Measurements from ENCODE around the gene CUX1. TPM values are rescaled to one million over a fixed set of nuclear protein-coding genes. Genes with fewer than 3 reads are reported as not detected.

CUX1 gene
- polyA plus RNA-seq, 1 experiment, result 29.7 TPM

GRCh38 chr7:102080434-102081243 lies 263.2 kb downstream of the CUX1 start:
- no peak for DNase-seq (ENCODE audit: low read depth, low spot score)
- no peak overlapping the region for H3K4me3 ChIP-seq (ENCODE audit: low read depth, low read length)
- no peaks in the 10 kb centered on the region for H3K27me3 ChIP-seq (ENCODE audit: control insufficient read depth, insufficient read depth, low read length)
- H3K9me3 ChIP-seq (ENCODE audit: control insufficient read depth, insufficient read depth, low read length), result peaks cover 20% of the 10 kb centered on the region
- POLR2A ChIA-PET, result no interaction called here
- H3K27ac ChIP-seq (ENCODE audit: low read depth, low read length), result no peak overlapping the region
- TF ChIP-seq, protein P1, sequence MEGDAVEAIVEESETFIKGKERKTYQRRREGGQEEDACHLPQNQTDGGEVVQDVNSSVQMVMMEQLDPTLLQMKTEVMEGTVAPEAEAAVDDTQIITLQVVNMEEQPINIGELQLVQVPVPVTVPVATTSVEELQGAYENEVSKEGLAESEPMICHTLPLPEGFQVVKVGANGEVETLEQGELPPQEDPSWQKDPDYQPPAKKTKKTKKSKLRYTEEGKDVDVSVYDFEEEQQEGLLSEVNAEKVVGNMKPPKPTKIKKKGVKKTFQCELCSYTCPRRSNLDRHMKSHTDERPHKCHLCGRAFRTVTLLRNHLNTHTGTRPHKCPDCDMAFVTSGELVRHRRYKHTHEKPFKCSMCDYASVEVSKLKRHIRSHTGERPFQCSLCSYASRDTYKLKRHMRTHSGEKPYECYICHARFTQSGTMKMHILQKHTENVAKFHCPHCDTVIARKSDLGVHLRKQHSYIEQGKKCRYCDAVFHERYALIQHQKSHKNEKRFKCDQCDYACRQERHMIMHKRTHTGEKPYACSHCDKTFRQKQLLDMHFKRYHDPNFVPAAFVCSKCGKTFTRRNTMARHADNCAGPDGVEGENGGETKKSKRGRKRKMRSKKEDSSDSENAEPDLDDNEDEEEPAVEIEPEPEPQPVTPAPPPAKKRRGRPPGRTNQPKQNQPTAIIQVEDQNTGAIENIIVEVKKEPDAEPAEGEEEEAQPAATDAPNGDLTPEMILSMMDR (IDR thresholded peaks at IDR 0.05; ENCODE audit: low read depth, low read length), result no peak
- CTCF ChIA-PET, result no interaction called here

- Histone ChIP-seq H3K9me3 (ENCODE audit: control insufficient read depth, insufficient read depth, low read length) (peaks cover 20% of the 10 kb centered on the region), H3K27ac (ENCODE audit: low read depth, low read length) (no peak overlapping the region), H3K4me3 (ENCODE audit: low read depth, low read length) (no peak overlapping the region), H3K27me3 (ENCODE audit: control insufficient read depth, insufficient read depth, low read length) (no peaks in the 10 kb centered on the region)
- POLR2A ChIA-PET, result no interaction called here
- CTCF ChIA-PET, result no interaction called here
- no peak for DNase-seq (ENCODE audit: low read depth, low spot score)
- TF ChIP-seq, protein P1 (IDR thresholded peaks at IDR 0.05; ENCODE audit: low read depth, low read length), result no peak
These were observed 263.8 kb downstream of the CUX1 start for GRCh38 chr7:102081244-102081627.

DNA sequence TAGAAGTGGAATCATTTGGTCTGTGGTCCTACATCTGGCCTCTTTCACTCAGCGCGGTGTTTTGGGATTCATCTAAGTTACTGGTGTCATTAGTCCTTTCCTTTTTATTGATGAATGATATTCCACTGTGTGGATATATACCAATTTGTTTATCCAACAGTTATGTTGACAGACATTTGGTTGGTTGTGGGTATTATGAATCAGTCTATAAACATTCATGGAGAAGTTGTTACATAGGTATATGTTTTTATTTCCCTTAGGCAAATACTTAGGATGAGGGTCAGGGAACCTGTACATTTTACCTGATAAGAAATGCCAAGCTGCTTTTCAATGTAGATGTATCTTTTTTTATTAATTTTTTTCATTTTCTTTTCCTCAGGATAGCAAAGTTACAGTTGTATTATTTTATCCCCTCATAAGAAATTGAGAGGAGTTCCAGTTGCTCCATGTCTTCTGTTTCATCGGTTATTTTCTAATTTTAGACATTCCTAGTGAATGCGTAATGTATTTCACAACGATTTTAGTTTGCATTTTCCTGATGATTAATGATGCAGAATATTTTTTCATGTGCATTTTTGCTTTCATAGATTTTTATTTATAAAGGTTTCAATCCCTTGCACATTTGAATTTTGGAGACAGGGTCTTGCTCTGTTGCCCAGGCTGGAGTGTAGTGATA lies 265.4 kb downstream of the CUX1 start:
- ChIA-PET CTCF (no interaction called here), POLR2A (no interaction called here)
- H3K9me3 ChIP-seq (ENCODE audit: control insufficient read depth, insufficient read depth, low read length), result peaks cover 20% of the 10 kb centered on the region
- H3K27me3 ChIP-seq (ENCODE audit: control insufficient read depth, insufficient read depth, low read length), result no peaks in the 10 kb centered on the region
- DNase-seq (ENCODE audit: low read depth, low spot score), result no peak
- no peak overlapping the region for H3K27ac ChIP-seq (ENCODE audit: low read depth, low read length)
- TF ChIP-seq, protein P1 (IDR thresholded peaks at IDR 0.05; ENCODE audit: low read depth, low read length), result no peak
- H3K4me3 ChIP-seq (ENCODE audit: low read depth, low read length), result no peak overlapping the region

- Histone ChIP-seq H3K27me3 (ENCODE audit: control insufficient read depth, insufficient read depth, low read length) (no peaks in the 10 kb centered on the region), H3K4me3 (ENCODE audit: low read depth, low read length) (no peak overlapping the region), H3K9me3 (ENCODE audit: control insufficient read depth, insufficient read depth, low read length) (peaks cover 23% of the 10 kb centered on the region), H3K27ac (ENCODE audit: low read depth, low read length) (no peak overlapping the region)
- POLR2A ChIA-PET, result no interaction called here
- no peak for DNase-seq (ENCODE audit: low read depth, low spot score)
- TF ChIP-seq, protein P1 (IDR thresholded peaks at IDR 0.05; ENCODE audit: low read depth, low read length), result no peak
- CTCF ChIA-PET, result interaction anchor here (0.6 to 1.4 kb wide), 2 partner anchors 12 to 186 kb away, joined by 3 read pairs; no protein-coding TSS in a partner anchor
These were observed 267.9 kb downstream of the CUX1 start for GRCh38 chr7:102085218-102085772.

All from AG04450 (cell line).